SK-N-SH (cell line): ENCODE results near the gene SRGAP3. TPM values are rescaled to one million over a fixed set of nuclear protein-coding genes. Genes with fewer than 3 reads are reported as not detected.

Experiments
- CTCF ChIA-PET: fragments of 300-600, 350-600 bp; formaldehyde crosslinking; extraction: SDS; loops from one replicate; lab custom pipeline; 2021; lab: Yijun Ruan, JAX
- POLR2A ChIA-PET: fragments of 350-600 bp; sonication (Branson Sonifier 250); formaldehyde crosslinking; extraction: SDS; loops from one replicate; lab custom pipeline; 2020; ENCODE audit warnings: antibody characterized with exemption, inconsistent platforms; lab: Yijun Ruan, JAX
- DNase-seq: peaks from one replicate; pipeline ENCODE4 v3.0.0; 2012
- H2AFZ ChIP-seq: fragments of 200-600 bp; sonication (generic); 2 replicates; pipeline ENCODE4 v1.8.1; 2016; ENCODE audit warnings: antibody characterized with exemption, mild to moderate bottlenecking, low read depth
- H3F3A ChIP-seq: fragments of 200-600 bp; sonication (generic); replicated peaks from 2 replicates; pipeline ENCODE3; 2016; ENCODE audit warnings: antibody characterized with exemption, mild to moderate bottlenecking; ENCODE audit not compliant: insufficient read depth
- H3K27ac ChIP-seq, 2 experiments: fragments of 200-500 bp in 1 of 2; fragments of 200-600 bp in 1 of 2; sonication (Bioruptor generic) in 1 of 2; sonication (generic), shearing (Covaris generic) in 1 of 2; 2 replicates each; pipeline versions ENCODE4 v1.5.1 to v1.6.1; 2014 to 2016; ENCODE audit warnings: low read depth in 2 of 2, inconsistent platforms in 1 of 2, low read length in 1 of 2, mild to moderate bottlenecking in 1 of 2, mixed read lengths in 1 of 2
- H3K27me3 ChIP-seq: fragments of 200-600 bp; sonication (generic), shearing (Covaris generic); 2 replicates; pipeline ENCODE4 v1.6.1; 2016; ENCODE audit warnings: mixed run types; ENCODE audit not compliant: insufficient read depth
- H3K36me3 ChIP-seq, 2 experiments: fragments of 200-500 bp in 1 of 2; fragments of 200-600 bp in 1 of 2; sonication (Bioruptor generic) in 1 of 2; sonication (generic) in 1 of 2; replicated peaks in 1 of 2; 2 replicates each; pipeline versions ENCODE3 to v1.5.1; 2014 to 2016; ENCODE audit warnings: low read length in 1 of 2, mild to moderate bottlenecking in 1 of 2; ENCODE audit not compliant: insufficient read depth in 2 of 2, control insufficient read depth in 1 of 2
- H3K4me1 ChIP-seq, 2 experiments: fragments of 200-500 bp in 1 of 2; fragments of 200-600 bp in 1 of 2; sonication (Bioruptor generic) in 1 of 2; sonication (generic), shearing (Covaris generic) in 1 of 2; 2 replicates each; pipeline versions ENCODE4 v1.5.1 to v1.6.1; 2014 to 2016; ENCODE audit warnings: low read depth in 1 of 2, low read length in 1 of 2, mixed run types in 1 of 2; ENCODE audit not compliant: insufficient read depth in 2 of 2, control insufficient read depth in 1 of 2
- H3K4me2 ChIP-seq: fragments of 200-600 bp; sonication (generic), shearing (Covaris generic); 2 replicates; pipeline ENCODE4 v1.6.1; 2017; ENCODE audit warnings: mixed run types
- H3K4me3 ChIP-seq, 2 experiments: fragments of 200-500 bp in 1 of 2; fragments of 200-600 bp in 1 of 2; sonication (Bioruptor generic) in 1 of 2; sonication (generic), shearing (Covaris generic) in 1 of 2; 2 replicates each; pipeline versions ENCODE4 v1.5.1 to v1.8.1; 2014 to 2016; ENCODE audit warnings: low read depth in 2 of 2, inconsistent platforms in 1 of 2, low read length in 1 of 2, mild to moderate bottlenecking in 1 of 2, mixed read lengths in 1 of 2, moderate library complexity in 1 of 2
- H3K79me2 ChIP-seq: fragments of 200-600 bp; sonication (generic); 2 replicates; pipeline ENCODE4 v1.8.1; 2017; ENCODE audit warnings: mild to moderate bottlenecking; ENCODE audit not compliant: insufficient read depth
- H3K9ac ChIP-seq: fragments of 200-600 bp; sonication (generic); 2 replicates; pipeline ENCODE4 v1.6.1; 2017; ENCODE audit warnings: mixed run types
- H3K9me2 ChIP-seq: fragments of 200-600 bp; sonication (generic); 2 replicates; pipeline ENCODE4 v1.6.1; 2017; ENCODE audit warnings: mixed run types
- H3K9me3 ChIP-seq: fragments of 200-600 bp; sonication (generic); 2 replicates; pipeline ENCODE4 v1.6.1; 2017; ENCODE audit warnings: mixed run types, mild to moderate bottlenecking, moderate library complexity
- H4K20me1 ChIP-seq: fragments of 200-600 bp; sonication (generic); 2 replicates; pipeline ENCODE4 v1.6.1; 2017; ENCODE audit warnings: mild to moderate bottlenecking, mixed run types; ENCODE audit not compliant: insufficient read depth
- CTCF ChIP-seq: fragments of 200-600 bp; sonication (generic); IDR thresholded peaks from 2 replicates; pipeline ENCODE4 v1.6.1; 2017; ENCODE audit warnings: antibody characterized with exemption, mild to moderate bottlenecking, moderate library complexity
- ELF1 ChIP-seq: IDR thresholded peaks from 2 replicates; pipeline ENCODE4 v1.4.0; 2012
- FOSL2 ChIP-seq: IDR thresholded peaks from 2 replicates; pipeline ENCODE4 v1.4.0; 2012; ENCODE audit warnings: low read depth, mild to moderate bottlenecking, moderate library complexity, borderline replicate concordance
- GABPA ChIP-seq: IDR thresholded peaks from 2 replicates; pipeline ENCODE4 v1.4.0; 2012; ENCODE audit warnings: low read depth, mild to moderate bottlenecking
- GATA2 ChIP-seq: sonication (generic); formaldehyde crosslinking; IDR thresholded peaks from 2 replicates; pipeline ENCODE4 v1.5.0; 2020; ENCODE audit warnings: mild to moderate bottlenecking, missing genetic modification reagents
- IRF3 ChIP-seq: fragments of 150-350 bp; IDR thresholded peaks from 2 replicates; pipeline ENCODE4 v1.6.1; 2016; ENCODE audit warnings: mild to moderate bottlenecking, low read depth, low read length
- MAX ChIP-seq: IDR thresholded peaks from 2 replicates; pipeline ENCODE4 v1.4.0; 2012; ENCODE audit warnings: low read depth
- NFIC ChIP-seq: IDR thresholded peaks from 2 replicates; pipeline ENCODE4 v1.4.0; 2012; ENCODE audit warnings: borderline replicate concordance
- NRF1 ChIP-seq: IDR thresholded peaks from 2 replicates; pipeline ENCODE4 v1.6.1; 2012; ENCODE audit warnings: low read depth, mild to moderate bottlenecking, low read length
- RAD21 ChIP-seq: IDR thresholded peaks from 2 replicates; pipeline ENCODE4 v1.6.1; 2012; ENCODE audit warnings: mild to moderate bottlenecking, low read length
- REST ChIP-seq: IDR thresholded peaks from 2 replicates; pipeline ENCODE4 v1.6.1; 2012; ENCODE audit warnings: mild to moderate bottlenecking, low read depth, low read length, moderate library complexity
- SIN3A ChIP-seq: IDR thresholded peaks from 2 replicates; pipeline ENCODE4 v1.6.1; 2012; ENCODE audit warnings: low read depth, mild to moderate bottlenecking, low read length, moderate library complexity, borderline replicate concordance
- TCF12 ChIP-seq: IDR thresholded peaks from 2 replicates; pipeline ENCODE4 v1.4.0; 2012
- TEAD4 ChIP-seq: IDR thresholded peaks from 2 replicates; pipeline ENCODE4 v1.4.0; 2012; ENCODE audit warnings: mild to moderate bottlenecking, borderline replicate concordance; ENCODE audit not compliant: insufficient read depth
- USF1 ChIP-seq: IDR thresholded peaks from 2 replicates; pipeline ENCODE4 v1.4.0; 2012; ENCODE audit warnings: low read depth, borderline replicate concordance
- ZBTB33 ChIP-seq: IDR thresholded peaks from 2 replicates; pipeline ENCODE4 v1.4.0; 2012; ENCODE audit warnings: low read depth, borderline replicate concordance
- WGBS: methylation state at CpG from one replicate; pipeline ENCODE4 v1.1.6; 2017; ENCODE audit warnings: low lambda C conversion rate; 5-methylcytosine and 5-hydroxymethylcytosine counted together
- polyA plus RNA-seq, 3 experiments: library from polyadenylated mRNA; depleted of rRNA; stranded (reverse); fragments of >200 nt; gene quantifications; 2 replicates each; pipeline ENCODE4 v1.2.3, GENCODE V29; 2012

Gene SRGAP3
- polyA plus RNA-seq, 1 of the 3 experiments (the other 2 are of a cell fraction), result 2.8 TPM

GRCh38 chr3:9169326-9169725, 80.1 kb downstream of the SRGAP3 start (continued):
- TF ChIP-seq CTCF, result no peak
- TF ChIP-seq ZBTB33, result no peak
- TF ChIP-seq IRF3, result no peak
- TF ChIP-seq NRF1, result no peak
- no peak for TF ChIP-seq RAD21
- TF ChIP-seq TCF12, result no peak

GRCh38 chr3:9168241-9168741, 81.2 kb downstream of the SRGAP3 start:
- H3F3A ChIP-seq, result no peaks in the 10 kb centered on the region
- H3K36me3 ChIP-seq, result no peaks in the 10 kb centered on the region
- no peaks in the 10 kb centered on the region for H3K79me2 ChIP-seq
- H4K20me1 ChIP-seq, result no peaks in the 10 kb centered on the region
- H2AFZ ChIP-seq, result no peak overlapping the region
- ChIA-PET CTCF (no interaction called here), POLR2A (no interaction called here)
- H3K9ac ChIP-seq, result no peak overlapping the region
- WGBS, result 72% methylated on average over 6 of the region's 8 CpGs
- no peaks in the 10 kb centered on the region for H3K27me3 ChIP-seq
- H3K4me1 ChIP-seq, result peaks cover 0 to 16% of the 10 kb centered on the region in 2 experiments; a peak in 1 of 4 replicates
- no peak overlapping the region for H3K27ac ChIP-seq
- no peaks in the 10 kb centered on the region for H3K9me2 ChIP-seq
- H3K4me2 ChIP-seq, result no peak overlapping the region
- no peak for DNase-seq
- H3K4me3 ChIP-seq, result no peak overlapping the region
- H3K9me3 ChIP-seq, result no peaks in the 10 kb centered on the region
- no peak for TF ChIP-seq ELF1
- no peak for TF ChIP-seq CTCF
- no peak for TF ChIP-seq NFIC
- TF ChIP-seq ZBTB33, result no peak
- TF ChIP-seq MAX, result no peak
- no peak for TF ChIP-seq TEAD4
- no peak for TF ChIP-seq FOSL2
- TF ChIP-seq RAD21, result no peak
- TF ChIP-seq REST, result no peak
- TF ChIP-seq USF1, result no peak
- TF ChIP-seq GATA2 (CRISPR knock-in tag), result no peak
- no peak for TF ChIP-seq SIN3A
- TF ChIP-seq GABPA, result no peak
